Duodenal mucosa (tissue), 2 donors: Measurements from ENCODE around the gene FXYD4.

Experiments used
- H3K27ac ChIP-seq: one replicate; pipeline ENCODE4 v1.7.0; 2013; ENCODE audit warnings: low read depth, low read length
- H3K27me3 ChIP-seq, 2 donors: one replicate each; pipeline ENCODE4 v1.7.0; 2013; ENCODE audit warnings: low read length in 2 of 2, control low read depth in 1 of 2; ENCODE audit not compliant: insufficient read depth in 2 of 2, control insufficient read depth in 1 of 2
- H3K36me3 ChIP-seq, 2 donors: one replicate each; pipeline ENCODE4 v1.7.0; 2013; ENCODE audit warnings: low read length in 2 of 2, control low read depth in 1 of 2; ENCODE audit not compliant: insufficient read depth in 2 of 2, control insufficient read depth in 1 of 2
- H3K4me1 ChIP-seq, 2 donors: one replicate each; pipeline ENCODE4 v1.7.0; 2013; ENCODE audit warnings: low read length in 2 of 2, control low read depth in 1 of 2; ENCODE audit not compliant: insufficient read depth in 2 of 2, control insufficient read depth in 1 of 2
- H3K4me3 ChIP-seq, 2 donors: one replicate each; pipeline ENCODE4 v1.7.0; 2013; ENCODE audit warnings: low read length in 2 of 2, low read depth in 1 of 2
- H3K9ac ChIP-seq, 2 donors: one replicate each; pipeline ENCODE4 v1.7.0; 2013; ENCODE audit warnings: low read length in 2 of 2, low read depth in 1 of 2
- H3K9me3 ChIP-seq, 2 donors: one replicate each; pipeline ENCODE4 v1.7.0; 2013; ENCODE audit warnings: low read length in 2 of 2, control low read depth in 1 of 2; ENCODE audit not compliant: control insufficient read depth in 1 of 2

Gene FXYD4

GRCh38 chr10:43353495-43354329, 17.7 kb upstream of the FXYD4 start:
- Histone ChIP-seq H3K4me1 (peaks cover 13 to 15% of the 10 kb centered on the region in 2 donors), H3K9ac (no peak overlapping the region), H3K27ac (no peak overlapping the region), H3K36me3 (no peaks in the 10 kb centered on the region), H3K4me3 (no peak overlapping the region), H3K9me3 (no peaks in the 10 kb centered on the region), H3K27me3 (peaks cover 4 to 8% of the 10 kb centered on the region in 2 donors)

DNA sequence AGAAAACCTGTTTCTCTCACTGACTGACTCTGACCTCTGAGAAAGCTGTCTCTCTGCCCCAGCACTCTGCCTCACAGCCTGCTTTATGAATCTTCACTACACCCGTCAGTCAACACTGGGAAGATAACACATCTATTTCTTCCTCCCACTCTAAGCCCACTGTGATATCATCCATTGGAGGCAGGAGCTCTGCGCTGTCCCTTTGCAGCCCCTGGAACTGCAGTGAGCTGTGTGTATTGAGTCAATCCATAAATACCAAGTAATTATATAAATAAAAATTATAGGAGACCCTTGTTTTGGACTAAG, 17.2 kb upstream of the FXYD4 start:
- Histone ChIP-seq H3K9ac (no peak overlapping the region), H3K27me3 (peaks cover 4 to 8% of the 10 kb centered on the region in 2 donors)

GRCh38 chr10:43354879-43355380, 16.5 kb upstream of the FXYD4 start:
- Histone ChIP-seq H3K4me1 (peaks cover 11 to 14% of the 10 kb centered on the region in 2 donors), H3K9ac (no peak overlapping the region), H3K27ac (no peak overlapping the region)

More for the DNA sequence above, 17.2 kb upstream of the FXYD4 start:
- H3K36me3 ChIP-seq, result no peaks in the 10 kb centered on the region
- H3K27ac ChIP-seq, result no peak overlapping the region
- no peak overlapping the region for H3K4me3 ChIP-seq
- no peaks in the 10 kb centered on the region for H3K9me3 ChIP-seq
- H3K4me1 ChIP-seq, result peaks cover 13 to 15% of the 10 kb centered on the region in 2 donors

DNA sequence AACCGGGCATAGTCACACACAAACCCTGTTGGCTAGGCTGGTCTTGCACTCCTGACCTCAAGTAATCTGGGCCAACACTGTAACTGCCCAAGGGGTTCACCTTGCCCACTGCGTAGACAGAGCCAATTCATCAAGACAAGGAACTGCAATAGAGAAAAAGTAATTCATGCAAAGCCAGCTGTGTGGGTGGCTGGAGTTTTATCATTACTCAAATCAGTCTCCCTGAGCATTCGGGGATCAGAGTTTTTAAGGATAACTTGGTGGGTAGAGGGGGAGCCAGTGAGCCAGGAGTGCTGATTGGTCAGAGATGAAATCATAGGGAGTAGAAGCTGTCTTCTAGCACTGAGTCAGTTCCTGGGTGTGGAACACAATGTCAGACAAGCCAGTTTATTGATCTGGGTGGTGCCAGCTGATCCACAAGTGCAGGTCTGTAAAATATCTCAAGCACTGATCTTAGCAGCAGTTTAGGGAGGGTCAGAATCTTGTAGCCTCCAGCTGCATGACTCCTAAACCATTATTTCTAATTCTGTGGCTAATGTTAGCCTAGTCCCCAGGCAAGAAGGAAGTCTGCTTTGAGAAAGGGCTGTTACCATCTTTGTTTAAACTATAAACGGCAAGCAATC, 15.6 kb upstream of the FXYD4 start:
- H3K9ac ChIP-seq, result no peak overlapping the region
- peaks cover 1 to 4% of the 10 kb centered on the region in 2 donors for H3K4me1 ChIP-seq
- H3K27ac ChIP-seq, result no peak overlapping the region
- no peak overlapping the region for H3K4me3 ChIP-seq
- H3K27me3 ChIP-seq, result peaks cover 0 to 1% of the 10 kb centered on the region in 2 donors
- H3K9me3 ChIP-seq, result no peaks in the 10 kb centered on the region
- no peaks in the 10 kb centered on the region for H3K36me3 ChIP-seq

More at GRCh38 chr10:43354879-43355380, 16.5 kb upstream of the FXYD4 start:
- Histone ChIP-seq H3K9me3 (no peaks in the 10 kb centered on the region), H3K36me3 (no peaks in the 10 kb centered on the region), H3K27me3 (peaks cover 4 to 8% of the 10 kb centered on the region in 2 donors), H3K4me3 (no peak overlapping the region)

GRCh38 chr10:43360086-43360485, 11.3 kb upstream of the FXYD4 start:
- Histone ChIP-seq H3K9me3 (no peaks in the 10 kb centered on the region), H3K36me3 (no peaks in the 10 kb centered on the region), H3K27me3 (no peaks in the 10 kb centered on the region), H3K4me1 (peaks cover 4 to 13% of the 10 kb centered on the region in 2 donors), H3K27ac (no peak overlapping the region), H3K4me3 (no peak overlapping the region), H3K9ac (no peak overlapping the region)

DNA sequence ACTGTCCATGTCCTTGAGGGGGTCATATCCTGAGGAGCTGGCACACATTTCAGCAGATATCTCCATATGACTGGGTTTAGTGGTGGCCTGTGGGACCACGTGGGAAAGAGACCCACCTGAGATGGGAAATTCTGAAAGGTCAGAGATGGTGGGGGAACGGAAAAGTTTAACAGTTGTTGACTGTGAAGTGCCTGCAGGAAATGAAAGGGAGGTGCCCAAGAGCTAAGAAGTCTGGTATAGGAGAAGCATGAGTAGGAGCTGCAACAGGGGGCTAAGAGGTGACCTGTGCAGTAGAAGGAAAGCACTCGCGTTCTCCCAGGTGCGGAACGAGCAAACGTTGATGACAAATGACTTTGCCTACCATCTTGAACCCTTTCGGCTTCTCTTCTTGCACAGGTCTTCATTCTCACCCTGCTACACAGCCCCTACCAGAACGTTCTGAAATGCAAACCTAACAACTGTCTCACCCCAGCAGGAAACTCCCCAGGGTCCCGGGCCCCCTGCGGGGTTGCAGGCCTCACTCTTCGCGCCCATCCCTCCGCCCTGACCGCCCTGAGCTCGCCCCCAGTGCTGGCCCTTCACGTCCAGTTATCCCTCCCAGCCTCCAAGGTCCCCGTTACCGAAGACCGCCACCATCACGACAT, 9.8 kb upstream of the FXYD4 start:
- no peaks in the 10 kb centered on the region for H3K36me3 ChIP-seq
- no peaks in the 10 kb centered on the region for H3K9me3 ChIP-seq
- no peaks in the 10 kb centered on the region for H3K27me3 ChIP-seq
- H3K4me1 ChIP-seq, result peaks cover 4 to 10% of the 10 kb centered on the region in 2 donors
- peak overlapping the region; percentile 83 to 88 for H3K4me3 ChIP-seq
- H3K9ac ChIP-seq, result peak overlapping the region; percentile 68 to 98
- no peak overlapping the region for H3K27ac ChIP-seq

DNA sequence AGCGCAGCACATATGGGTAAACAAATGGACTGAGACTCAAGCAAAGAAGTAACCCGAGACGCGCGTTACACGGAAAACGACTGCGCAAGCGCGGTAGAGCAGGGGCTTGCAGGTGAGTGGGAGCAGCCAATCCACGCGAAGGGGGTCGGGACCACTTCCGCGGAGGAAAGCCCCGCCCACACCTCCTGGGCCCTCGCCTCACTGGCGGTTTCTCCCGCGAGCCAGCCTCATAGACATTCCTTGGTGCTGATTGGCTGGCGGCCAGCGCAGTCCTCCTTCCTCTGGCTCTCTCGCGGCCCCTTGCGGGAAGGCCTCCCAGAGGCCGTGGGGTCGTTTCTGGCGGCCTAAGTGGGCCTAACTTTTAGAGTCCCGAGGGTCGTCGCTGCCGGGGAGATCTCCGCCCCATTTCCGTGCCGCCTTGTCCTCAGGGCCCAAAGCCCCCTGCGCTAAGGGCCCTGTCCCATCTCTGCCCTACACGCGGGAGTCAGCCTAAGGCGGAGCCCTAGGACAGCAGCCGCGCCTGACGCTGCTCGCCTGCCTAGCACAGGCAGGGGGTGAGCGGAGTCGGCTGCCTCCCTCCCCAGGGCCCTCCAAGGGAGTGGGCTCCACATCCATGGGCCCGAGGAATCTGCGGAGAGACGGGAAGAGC, 9.1 kb upstream of the FXYD4 start:
- peaks cover 4 to 10% of the 10 kb centered on the region in 2 donors for H3K4me1 ChIP-seq
- H3K9me3 ChIP-seq, result no peaks in the 10 kb centered on the region
- peak overlapping the region; percentile 83 to 88 for H3K4me3 ChIP-seq
- H3K27ac ChIP-seq, result peak overlapping the region; percentile 64
- peak overlapping the region; percentile 68 to 98 for H3K9ac ChIP-seq
- no peaks in the 10 kb centered on the region for H3K27me3 ChIP-seq
- H3K36me3 ChIP-seq, result no peaks in the 10 kb centered on the region

- Histone ChIP-seq H3K9me3 (no peaks in the 10 kb centered on the region), H3K36me3 (no peaks in the 10 kb centered on the region), H3K27ac (no peak overlapping the region), H3K9ac (no peak overlapping the region), H3K4me3 (no peak overlapping the region), H3K4me1 (peaks cover 4 to 10% of the 10 kb centered on the region in 2 donors), H3K27me3 (no peaks in the 10 kb centered on the region)
These were observed 6.4 kb upstream of the FXYD4 start for GRCh38 chr10:43365001-43365400.

DNA sequence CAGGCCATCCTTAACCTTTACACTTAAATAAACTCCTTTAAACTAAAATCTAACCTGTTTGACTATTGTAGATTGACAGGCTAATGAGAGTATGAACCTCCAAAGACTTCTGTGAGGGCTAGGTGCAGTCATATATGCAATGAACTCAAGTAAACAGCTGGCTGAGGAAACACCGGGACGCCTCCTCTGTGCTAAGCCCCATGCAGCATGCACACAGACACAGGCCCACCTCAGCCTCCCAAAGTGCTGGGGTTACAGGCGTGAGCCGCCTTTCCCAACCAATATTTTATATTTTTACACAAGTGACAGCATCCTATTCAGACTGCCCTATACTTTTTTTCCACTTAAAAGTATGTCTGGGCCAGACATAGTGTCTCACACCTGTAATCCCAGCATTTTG, 1.5 kb upstream of the FXYD4 start:
- no peak overlapping the region for H3K4me3 ChIP-seq
- H3K9ac ChIP-seq, result no peak overlapping the region
- no peaks in the 10 kb centered on the region for H3K9me3 ChIP-seq
- no peaks in the 10 kb centered on the region for H3K36me3 ChIP-seq
- no peak overlapping the region for H3K27ac ChIP-seq
- H3K4me1 ChIP-seq, result peaks cover 0 to 2% of the 10 kb centered on the region in 2 donors
- no peaks in the 10 kb centered on the region for H3K27me3 ChIP-seq
